Transverse colon (tissue), 4 donors: ENCODE data around the gene TMPRSS2.

Source experiments
- CTCF ChIP-seq, 5 experiments: fragments of 200-600 bp in 3 of 5; fragments of 450-650 bp in 2 of 5; sonication (generic) in 3 of 5; IDR thresholded peaks; 1 replicate in 2 of 5; 2 replicates in 3 of 5; pipeline ENCODE4 v1.5.1; 2016 to 2017; ENCODE audit warnings: antibody characterized with exemption in 5 of 5, inconsistent platforms in 3 of 5, mild to moderate bottlenecking in 2 of 5, moderate library complexity in 1 of 5
- EP300 ChIP-seq: sonication (generic); formaldehyde crosslinking; IDR thresholded peaks from one replicate; pipeline ENCODE4 v1.6.1; 2017; ENCODE audit warnings: antibody characterized with exemption, low read depth
- POLR2A ChIP-seq: fragments of 450-650 bp; IDR thresholded peaks from one replicate; pipeline ENCODE4 v1.6.1; 2016; ENCODE audit warnings: antibody characterized with exemption, mild to moderate bottlenecking, moderate library complexity
- POLR2AphosphoS5 ChIP-seq, 3 donors: sonication (generic); formaldehyde crosslinking; IDR thresholded peaks; one replicate each; pipeline ENCODE4 v1.6.1; 2016; ENCODE audit warnings: antibody characterized with exemption in 3 of 3

- TF ChIP-seq CTCF (IDR thresholded peaks at IDR 0.05) (no peak), POLR2A (no peak), EP300 (no peak), POLR2AphosphoS5 (IDR thresholded peaks at IDR 0.05) (no peak)
Observed at GRCh38 chr21:41552254-41552653, 44.3 kb upstream of the TMPRSS2 start.
